ENCODE data around the gene MLLT3.

The MLLT3 gene

GRCh38 chr9:20369391-20369790, 252.9 kb downstream of the MLLT3 start:
- no peak for DNase-seq

- DNase-seq = no peak
Measured at GRCh38 chr9:20367855-20368254, 254.4 kb downstream of the MLLT3 start.

- no peak for DNase-seq
Measured at GRCh38 chr9:20364959-20365358, 257.3 kb downstream of the MLLT3 start.

- DNase-seq = no peak
Measured at GRCh38 chr9:20363233-20363632, 259.1 kb downstream of the MLLT3 start.

- no peak for DNase-seq
Measured at GRCh38 chr9:20361656-20362570, 260.4 kb downstream of the MLLT3 start.

- no peak for DNase-seq
Measured at GRCh38 chr9:20361229-20361628, 261.1 kb downstream of the MLLT3 start.

- DNase-seq = peak; percentile 12 to 30 (median 20)
Measured at GRCh38 chr9:20358207-20358606, 264.1 kb downstream of the MLLT3 start.

- DNase-seq = no peak
Measured at GRCh38 chr9:20357037-20357432, 265.3 kb downstream of the MLLT3 start.

GRCh38 chr9:20356403-20357036, 265.8 kb downstream of the MLLT3 start:
- peak; percentile 50 to 60 (median 59) for DNase-seq

- no peak for DNase-seq
Measured at GRCh38 chr9:20355022-20355421, 267.3 kb downstream of the MLLT3 start.

GRCh38 chr9:20353931-20354652, 268.2 kb downstream of the MLLT3 start:
- DNase-seq = peak in 2 of 3 donors; percentile 13 to 21

- DNase-seq = no peak
Measured at GRCh38 chr9:20353524-20353923, 268.8 kb downstream of the MLLT3 start.

- DNase-seq = no peak
Measured at GRCh38 chr9:20352591-20352990, 269.7 kb downstream of the MLLT3 start.

GRCh38 chr9:20351715-20352114, 270.6 kb downstream of the MLLT3 start:
- no peak for DNase-seq

- no peak for DNase-seq
Measured at GRCh38 chr9:20349568-20349967, 272.7 kb downstream of the MLLT3 start.

GRCh38 chr9:20343325-20343724, 279.0 kb downstream of the MLLT3 start:
- DNase-seq = no peak

GRCh38 chr9:20340511-20340861, 281.8 kb downstream of the MLLT3 start:
- no peak for DNase-seq

GRCh38 chr9:20335668-20336332, 286.5 kb downstream of the MLLT3 start:
- DNase-seq = no peak

GRCh38 chr9:20333991-20334390, 288.3 kb downstream of the MLLT3 start:
- no peak for DNase-seq

GRCh38 chr9:20331095-20331685, 291.1 kb downstream of the MLLT3 start:
- DNase-seq = no peak

- DNase-seq = no peak
Measured at GRCh38 chr9:20330688-20331087, 291.6 kb downstream of the MLLT3 start.

GRCh38 chr9:20326516-20326915, 295.8 kb downstream of the MLLT3 start:
- DNase-seq = no peak

- no peak for DNase-seq
Measured at GRCh38 chr9:20325008-20325407, 297.3 kb downstream of the MLLT3 start.
